HepG2 (cell line): Measurements from ENCODE around the gene ACOT8. TPM values are rescaled to one million over a fixed set of nuclear protein-coding genes. Genes with fewer than 3 reads are reported as not detected.

Source experiments
- HNF4G ChIP-seq, 2 experiments: sonication (generic) in 1 of 2; formaldehyde crosslinking in 1 of 2; IDR thresholded peaks; 2 replicates each; pipeline versions ENCODE4 v1.4.0 to v1.6.1; 2011 to 2020; ENCODE audit warnings: borderline replicate concordance in 2 of 2, low read depth in 2 of 2, mild to moderate bottlenecking in 2 of 2, low read length in 1 of 2, missing genetic modification reagents in 1 of 2, moderate library complexity in 1 of 2
- HOXD1 ChIP-seq: sonication (generic); formaldehyde crosslinking; IDR thresholded peaks from 2 replicates; pipeline ENCODE4 v1.5.0; 2020; ENCODE audit warnings: missing genetic modification reagents
- IRF2 ChIP-seq: IDR thresholded peaks from 2 replicates; pipeline ENCODE4 v1.6.1; 2018; ENCODE audit warnings: missing genetic modification reagents, missing compliant biosample characterization
- KLF16 ChIP-seq, 2 experiments: sonication (generic) in 1 of 2; formaldehyde crosslinking in 1 of 2; IDR thresholded peaks; 2 replicates each; pipeline versions ENCODE4 v1.6.1 to v1.8.0; 2016 to 2023; ENCODE audit warnings: missing genetic modification reagents in 2 of 2, missing compliant biosample characterization in 1 of 2
- MED8 ChIP-seq: sonication (generic); formaldehyde crosslinking; IDR thresholded peaks from 2 replicates; pipeline ENCODE4 v1.8.1; 2023; ENCODE audit warnings: mild to moderate bottlenecking, missing genetic modification reagents; ENCODE audit not compliant: insufficient replicate concordance
- NCOA5 ChIP-seq: sonication (generic); formaldehyde crosslinking; IDR thresholded peaks from 2 replicates; pipeline ENCODE4 v1.4.0; 2020; ENCODE audit warnings: missing genetic modification reagents
- NFKB2 ChIP-seq: sonication (generic); formaldehyde crosslinking; IDR thresholded peaks from 2 replicates; pipeline ENCODE4 v1.4.0; 2020; ENCODE audit warnings: missing genetic modification reagents, borderline replicate concordance
- NFYB ChIP-seq: sonication (generic); formaldehyde crosslinking; IDR thresholded peaks from 2 replicates; pipeline ENCODE4 v1.4.0; 2020; ENCODE audit warnings: missing genetic modification reagents
- PHF8 ChIP-seq: sonication (generic); formaldehyde crosslinking; IDR thresholded peaks from 2 replicates; pipeline ENCODE4 v1.5.0; 2020; ENCODE audit warnings: missing genetic modification reagents
- PLRG1 ChIP-seq: fragments of 450-650 bp; conservative IDR thresholded peaks from 2 replicates; pipeline ENCODE4 v1.6.1; 2016
- REXO4 ChIP-seq: sonication (generic); formaldehyde crosslinking; IDR thresholded peaks from 2 replicates; pipeline ENCODE4 v1.8.0; 2022; ENCODE audit warnings: missing genetic modification reagents, mild to moderate bottlenecking, borderline replicate concordance
- THAP7 ChIP-seq: sonication (generic); formaldehyde crosslinking; IDR thresholded peaks from 2 replicates; pipeline ENCODE4 v1.8.1; 2023; ENCODE audit warnings: mild to moderate bottlenecking, missing genetic modification reagents
- ZBTB39 ChIP-seq: sonication (generic); formaldehyde crosslinking; IDR thresholded peaks from 2 replicates; pipeline ENCODE4 v1.5.0; 2020; ENCODE audit warnings: missing genetic modification reagents
- ZFX ChIP-seq: sonication (generic); formaldehyde crosslinking; IDR thresholded peaks from 2 replicates; pipeline ENCODE4 v1.4.0; 2020; ENCODE audit warnings: mild to moderate bottlenecking, low read depth, missing genetic modification reagents, moderate library complexity
- ZNF280D ChIP-seq: sonication (generic); formaldehyde crosslinking; IDR thresholded peaks from 2 replicates; pipeline ENCODE4 v1.5.1; 2020; ENCODE audit warnings: mild to moderate bottlenecking, missing genetic modification reagents
- ZNF362 ChIP-seq: sonication (generic); formaldehyde crosslinking; IDR thresholded peaks from 2 replicates; pipeline ENCODE4 v1.4.0; 2020; ENCODE audit warnings: missing genetic modification reagents, mild to moderate bottlenecking, borderline replicate concordance
- ZNF431 ChIP-seq: sonication (generic); formaldehyde crosslinking; IDR thresholded peaks from 2 replicates; pipeline ENCODE4 v1.9.0; 2022; ENCODE audit warnings: missing genetic modification reagents, low read depth, mild to moderate bottlenecking, borderline replicate concordance
- ZNF496 ChIP-seq: sonication (generic); formaldehyde crosslinking; IDR thresholded peaks from 2 replicates; pipeline ENCODE4 v1.8.1; 2023; ENCODE audit warnings: mild to moderate bottlenecking, moderate library complexity, missing genetic modification reagents; ENCODE audit not compliant: insufficient replicate concordance
- ZNF619 ChIP-seq: sonication (generic); formaldehyde crosslinking; IDR thresholded peaks from 2 replicates; pipeline ENCODE4 v1.4.0; 2020; ENCODE audit warnings: mild to moderate bottlenecking, missing genetic modification reagents
- ZNF816 ChIP-seq: sonication (generic); formaldehyde crosslinking; IDR thresholded peaks from 2 replicates; pipeline ENCODE4 v1.8.0; 2022; ENCODE audit warnings: missing genetic modification reagents, mild to moderate bottlenecking, borderline replicate concordance
- polyA plus RNA-seq, 8 experiments: library from polyadenylated mRNA; depleted of rRNA in 3 of 8; stranded (reverse) in 7 of 8; unstranded in 1 of 8; fragments of >200 nt; fragmentation: Illumina TruSeq in 4 of 8; extraction: Trizol in 4 of 8; gene quantifications; 2 replicates each; pipeline versions ENCODE4 v1.2.1 to v1.2.3, GENCODE V29; 2011 to 2016; ENCODE audit warnings: low read depth in 4 of 8, missing spikeins in 1 of 8, mixed read lengths in 1 of 8; ENCODE audit not compliant: insufficient read depth in 1 of 8
- total RNA-seq, 5 experiments: library from RNA; depleted of rRNA; stranded (reverse); fragments of >200 nt; fragmentation: Illumina TruSeq; extraction: Trizol; gene quantifications; 2 replicates each; pipeline ENCODE4 v1.2.3, GENCODE V29; 2016; ENCODE audit warnings: low read depth in 1 of 5

The ACOT8 gene
- total and polyA plus RNA-seq, 2 of the 13 experiments (the other 11 are each of a cell fraction or from before 2014, with no cell fraction given): 31.4 to 45.5 TPM

GRCh38 chr20:45863543-45864470, 6.6 kb upstream of the ACOT8 start (continued):
- no peak; the same call in 1 of the 2 replicates for TF ChIP-seq ZNF280D (CRISPR knock-in tag)
- TF ChIP-seq NFKB2: no peak
- no peak for TF ChIP-seq ZNF362 (CRISPR knock-in tag)
- peak; percentile 92 for TF ChIP-seq HNF4G (IDR thresholded peaks at IDR 0.05; ENCODE audit: borderline replicate concordance, low read depth, low read length)
- no peak; the same call in 1 of the 2 replicates for TF ChIP-seq HNF4G (CRISPR knock-in tag; IDR thresholded peaks at IDR 0.05; ENCODE audit: borderline replicate concordance, low read depth)
- no peak for TF ChIP-seq ZNF816
- no peak for TF ChIP-seq ZNF496 (CRISPR knock-in tag)
- TF ChIP-seq ZNF431 (CRISPR knock-in tag): no peak
- TF ChIP-seq ZBTB39: no peak; the same call in 1 of the 2 replicates
- no peak for TF ChIP-seq HOXD1 (CRISPR knock-in tag)
- TF ChIP-seq IRF2 (CRISPR knock-in tag): peak; percentile 39; the same call in 1 of the 2 replicates
- no peak; the same call in 1 of the 2 replicates for TF ChIP-seq NFYB (CRISPR knock-in tag)
- no peak for TF ChIP-seq REXO4 (CRISPR knock-in tag)
- no peak for TF ChIP-seq ZNF619 (CRISPR knock-in tag)
- TF ChIP-seq THAP7: peak; percentile 77; the same call in 1 of the 2 replicates
- no peak for TF ChIP-seq PLRG1
- no peak for TF ChIP-seq NCOA5 (CRISPR knock-in tag)
- no peak for TF ChIP-seq PHF8 (CRISPR knock-in tag)
- TF ChIP-seq ZFX (CRISPR knock-in tag): no peak
- TF ChIP-seq KLF16 (CRISPR knock-in tag; IDR thresholded peaks at IDR 0.05): peak in 1 of 2 experiments; percentile 69; a peak in 1 of 4 replicates
- TF ChIP-seq MED8 (CRISPR knock-in tag): no peak
